Kidney (tissue), 14 donors: Measurements from ENCODE around the gene PRKCE. TPM values are rescaled to one million over a fixed set of nuclear protein-coding genes. Genes with fewer than 3 reads are reported as not detected.

Experiments
- DNase-seq, 5 donors: peaks; one replicate each; pipeline ENCODE4 v3.0.0-alpha.2; 2013 to 2020
- FAIRE-seq: peaks from 2 replicates; lab custom pipeline; 2012; peaks lifted over from hg19 to GRCh38; lab: Jason Lieb, UNC
- H3K27ac ChIP-seq, 2 donors: one replicate each; pipeline ENCODE4 v1.7.0; 2013; ENCODE audit warnings: low read depth in 2 of 2, low read length in 2 of 2, inconsistent platforms in 1 of 2
- H3K27me3 ChIP-seq: one replicate; pipeline ENCODE4 v1.7.1; 2013; ENCODE audit warnings: low read length, inconsistent platforms; ENCODE audit not compliant: control insufficient read depth, insufficient read depth
- H3K36me3 ChIP-seq, 3 donors: one replicate each; pipeline versions ENCODE4 v1.7.0 to v1.7.1; 2013; ENCODE audit warnings: low read length in 3 of 3, control low read depth in 1 of 3, inconsistent platforms in 1 of 3; ENCODE audit not compliant: insufficient read depth in 3 of 3, control insufficient read depth in 2 of 3
- H3K4me1 ChIP-seq, 3 donors: one replicate each; pipeline versions ENCODE4 v1.7.0 to v1.7.1; 2013; ENCODE audit warnings: low read length in 3 of 3, inconsistent platforms in 1 of 3, low read depth in 1 of 3; ENCODE audit not compliant: control insufficient read depth in 2 of 3, insufficient read depth in 2 of 3
- H3K4me3 ChIP-seq, 3 donors: one replicate each; pipeline versions ENCODE4 v1.7.0 to v1.8.1; 2013; ENCODE audit warnings: low read length in 3 of 3, control low read depth in 1 of 3, inconsistent platforms in 1 of 3
- H3K9ac ChIP-seq, 3 donors: one replicate each; pipeline versions ENCODE4 v1.7.0 to v1.7.1; 2013; ENCODE audit warnings: low read length in 3 of 3, control low read depth in 1 of 3, inconsistent platforms in 1 of 3
- H3K9me3 ChIP-seq, 3 donors: one replicate each; pipeline versions ENCODE4 v1.7.0 to v1.7.1; 2013; ENCODE audit warnings: low read length in 3 of 3, control low read depth in 1 of 3, inconsistent platforms in 1 of 3; ENCODE audit not compliant: control insufficient read depth in 2 of 3, insufficient read depth in 1 of 3
- CTCF ChIP-seq: IDR thresholded peaks from 3 replicates; pipeline ENCODE4 v1.5.1; 2012; ENCODE audit warnings: mild to moderate bottlenecking, moderate library complexity, borderline replicate concordance; ENCODE audit not compliant: insufficient read depth; ENCODE audit errors: extremely low read depth
- intact Hi-C: fragments of 100-400 bp; cut with DNase I; formaldehyde crosslinking; loops from one replicate; pipeline ENCODE4 v1.11.1; 2022
- polyA plus RNA-seq: library from polyadenylated mRNA; stranded (reverse); fragments of 350-450 nt; fragmentation: Illumina TruSeq; extraction: RNeasy Lipid Tissue Mini Kit (QIAGEN cat#74804); gene quantifications from one replicate; pipeline ENCODE4 v1.2.3, GENCODE V29; 2014; ENCODE audit warnings: low read depth, low replicate concordance; ENCODE audit not compliant: insufficient read depth
- total RNA-seq: library from RNA; stranded (reverse); fragmentation: NEBNext Ultra II Directional; extraction: Animal tissue kit (Norgen Biotek cat#: 25700); gene quantifications from one replicate; pipeline ENCODE4 v1.2.1, GENCODE V29; 2021
- donor health status: control.
- donor health status: control.
- donor health status: control.
- donor health status: control.
- donor health status: control.
- donor health status: DM: yes; HTN: yes; CAD: no.
- donor health status: Normal renal cell carcinoma (clear cell type).

The PRKCE gene
- total and polyA plus RNA-seq, 2 donors from 2014 or later, result 11.1 to 27.3 TPM

GRCh38 chr2:45707661-45708060 is 56.2 kb downstream of the PRKCE start:
- Histone ChIP-seq H3K36me3 (no peaks in the 10 kb centered on the region), H3K9me3 (no peaks in the 10 kb centered on the region), H3K9ac (no peak overlapping the region), H3K4me3 (no peak overlapping the region), H3K4me1 (peaks cover 0 to 5% (median 0%) of the 10 kb centered on the region in 3 donors), H3K27me3 (no peaks in the 10 kb centered on the region), H3K27ac (no peak overlapping the region)
- no peak for DNase-seq
- TF ChIP-seq CTCF, result no peak
- intact Hi-C loops, result no loop called here
- FAIRE-seq, result no peak

- H3K4me1 ChIP-seq, result peaks cover 0 to 5% (median 0%) of the 10 kb centered on the region in 3 donors
- no peak for FAIRE-seq
- H3K36me3 ChIP-seq, result no peaks in the 10 kb centered on the region
- intact Hi-C loops, result no loop called here
- no peak overlapping the region for H3K27ac ChIP-seq
- TF ChIP-seq CTCF, result no peak
- no peak overlapping the region for H3K4me3 ChIP-seq
- DNase-seq, result no peak
- no peaks in the 10 kb centered on the region for H3K27me3 ChIP-seq
- H3K9me3 ChIP-seq, result no peaks in the 10 kb centered on the region
- no peak overlapping the region for H3K9ac ChIP-seq
These were observed 57.0 kb downstream of the PRKCE start for GRCh38 chr2:45708501-45708900.

- no peaks in the 10 kb centered on the region for H3K36me3 ChIP-seq
- intact Hi-C loops, result no loop called here
- no peak for TF ChIP-seq CTCF
These were observed 57.7 kb downstream of the PRKCE start for GRCh38 chr2:45709137-45709536.

GRCh38 chr2:45710468-45710867 is 59.0 kb downstream of the PRKCE start:
- Histone ChIP-seq H3K27me3 (no peaks in the 10 kb centered on the region), H3K36me3 (no peaks in the 10 kb centered on the region), H3K27ac (no peak overlapping the region), H3K4me1 (peaks cover 0 to 2% (median 0%) of the 10 kb centered on the region in 3 donors), H3K4me3 (no peak overlapping the region), H3K9me3 (no peaks in the 10 kb centered on the region), H3K9ac (no peak overlapping the region)
- intact Hi-C loops, result no loop called here
- TF ChIP-seq CTCF, result no peak
- FAIRE-seq, result no peak
- no peak for DNase-seq

More at GRCh38 chr2:45709137-45709536, 57.7 kb downstream of the PRKCE start:
- FAIRE-seq (no peak), DNase-seq (no peak)
- Histone ChIP-seq H3K27ac (no peak overlapping the region), H3K9me3 (no peaks in the 10 kb centered on the region), H3K9ac (no peak overlapping the region), H3K4me1 (peaks cover 0 to 5% (median 0%) of the 10 kb centered on the region in 3 donors), H3K27me3 (no peaks in the 10 kb centered on the region), H3K4me3 (no peak overlapping the region)
